Suprapubic skin (tissue), 3 donors: ENCODE results near the gene RGMA.

Experiments
- CTCF ChIP-seq, 2 donors: fragments of 200-600 bp in 1 of 2; fragments of 450-650 bp in 1 of 2; sonication (generic) in 1 of 2; IDR thresholded peaks; one replicate each; pipeline ENCODE4 v1.5.1; 2016 to 2019; ENCODE audit warnings: antibody characterized with exemption in 2 of 2, mild to moderate bottlenecking in 1 of 2, moderate library complexity in 1 of 2
- POLR2AphosphoS5 ChIP-seq, 3 donors: sonication (generic); formaldehyde crosslinking; IDR thresholded peaks; one replicate each; pipeline ENCODE4 v1.6.1; 2017; ENCODE audit warnings: antibody characterized with exemption in 3 of 3

GRCh38 chr15:93028111-93028631 lies 60.8 kb downstream of the RGMA start:
- TF ChIP-seq CTCF (IDR thresholded peaks at IDR 0.05) (no peak), POLR2AphosphoS5 (IDR thresholded peaks at IDR 0.05) (no peak)
